Measurements from ENCODE around the gene MED16.
"Not testable (repeated sequence)": the region's sequence is repeated elsewhere in the genome, so short reads cannot be mapped to it uniquely, and the experiment has no call there.

DNA sequence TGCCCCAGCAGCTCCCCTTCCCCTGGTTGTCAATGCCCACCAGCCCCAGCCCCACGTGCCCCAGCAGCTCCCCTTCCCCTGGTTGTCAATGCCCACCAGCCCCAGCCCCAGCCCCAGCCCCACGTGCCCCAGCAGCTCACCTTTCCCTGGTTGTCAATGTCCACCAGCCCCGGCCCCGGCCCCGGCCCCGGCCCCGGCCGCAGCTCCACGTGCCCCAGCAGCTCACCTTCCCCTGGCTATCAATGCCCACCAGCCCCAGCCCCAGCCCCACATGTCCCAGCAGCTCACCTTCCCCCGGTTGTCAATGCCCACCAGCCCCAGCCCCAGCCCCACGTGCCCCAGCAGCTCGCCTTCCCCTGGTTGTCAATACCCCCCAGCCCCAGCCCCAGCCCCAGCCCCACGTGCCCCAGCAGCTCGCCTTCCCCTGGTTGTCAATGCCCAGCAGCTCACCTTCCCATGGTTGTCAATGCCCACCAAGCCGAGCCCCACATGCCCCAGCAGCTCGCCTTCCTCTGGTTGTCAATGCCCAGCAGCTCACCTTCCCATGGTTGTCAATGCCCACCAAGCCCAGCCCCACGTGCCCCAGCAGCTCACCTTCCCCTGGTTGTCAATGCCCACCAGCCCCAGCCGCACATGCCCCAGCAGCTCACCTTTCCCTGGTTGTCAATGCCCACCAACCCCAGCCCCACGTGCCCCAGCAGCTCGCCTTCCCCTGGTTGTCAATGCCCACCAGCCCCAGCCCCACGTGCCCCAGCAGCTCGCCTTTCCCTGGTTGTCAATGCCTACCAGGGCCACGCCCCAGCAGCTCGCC lies 14.0 kb downstream of the MED16 start:
- TF ChIP-seq EZH2 (IDR thresholded peaks at IDR 0.05; ENCODE audit: low read length, missing control alignments); CTCF (conservative IDR thresholded peaks at IDR 0.05 in 1 of 2, IDR thresholded peaks at IDR 0.05 in 1 of 2; ENCODE audit: low read depth in 1 of 2, low read length in 2 of 2): not testable (repeated sequence)
